ENCODE results near the gene INS. TPM values are rescaled to one million over a fixed set of nuclear protein-coding genes. Genes with fewer than 3 reads are reported as not detected.

INS gene
- total RNA-seq, 1 donor from 2014 or later = not detected

DNA sequence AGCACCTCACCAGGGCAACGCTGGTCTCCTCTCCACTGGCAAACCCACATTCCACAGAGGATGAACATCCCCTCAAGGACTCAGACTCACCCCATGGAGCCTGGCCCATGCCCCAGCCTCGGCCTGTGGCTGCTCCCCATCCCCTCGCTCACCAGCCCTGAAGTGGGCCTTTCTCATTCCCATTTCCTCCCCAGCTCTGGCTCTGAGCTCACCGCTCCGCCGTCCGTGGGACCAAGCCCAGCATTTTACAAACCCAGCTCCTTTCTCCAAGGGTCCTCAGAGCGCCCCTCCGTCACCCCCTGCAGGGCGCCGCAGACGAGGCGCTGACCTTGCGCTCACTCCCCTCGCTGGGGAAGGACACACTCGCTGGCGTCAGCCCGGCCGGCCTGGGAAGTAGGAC, 15.0 kb downstream of the INS start:
- TF ChIP-seq, protein P1, sequence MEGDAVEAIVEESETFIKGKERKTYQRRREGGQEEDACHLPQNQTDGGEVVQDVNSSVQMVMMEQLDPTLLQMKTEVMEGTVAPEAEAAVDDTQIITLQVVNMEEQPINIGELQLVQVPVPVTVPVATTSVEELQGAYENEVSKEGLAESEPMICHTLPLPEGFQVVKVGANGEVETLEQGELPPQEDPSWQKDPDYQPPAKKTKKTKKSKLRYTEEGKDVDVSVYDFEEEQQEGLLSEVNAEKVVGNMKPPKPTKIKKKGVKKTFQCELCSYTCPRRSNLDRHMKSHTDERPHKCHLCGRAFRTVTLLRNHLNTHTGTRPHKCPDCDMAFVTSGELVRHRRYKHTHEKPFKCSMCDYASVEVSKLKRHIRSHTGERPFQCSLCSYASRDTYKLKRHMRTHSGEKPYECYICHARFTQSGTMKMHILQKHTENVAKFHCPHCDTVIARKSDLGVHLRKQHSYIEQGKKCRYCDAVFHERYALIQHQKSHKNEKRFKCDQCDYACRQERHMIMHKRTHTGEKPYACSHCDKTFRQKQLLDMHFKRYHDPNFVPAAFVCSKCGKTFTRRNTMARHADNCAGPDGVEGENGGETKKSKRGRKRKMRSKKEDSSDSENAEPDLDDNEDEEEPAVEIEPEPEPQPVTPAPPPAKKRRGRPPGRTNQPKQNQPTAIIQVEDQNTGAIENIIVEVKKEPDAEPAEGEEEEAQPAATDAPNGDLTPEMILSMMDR (IDR thresholded peaks at IDR 0.05; ENCODE audit: borderline replicate concordance) = no peak
- no peak overlapping the region for H3K27ac ChIP-seq (replicated peaks)
- H3K9me3 ChIP-seq (replicated peaks) = no peaks in the 10 kb centered on the region
- H3K4me1 ChIP-seq = peaks cover 12% of the 10 kb centered on the region
- peaks cover 100% of the 10 kb centered on the region for H3K27me3 ChIP-seq (ENCODE audit: low read depth)
- H3K36me3 ChIP-seq = no peaks in the 10 kb centered on the region
- intact Hi-C loops (cut with micrococcal nuclease) = no loop called here
- H3K4me3 ChIP-seq = no peak overlapping the region
- DNase-seq = no peak

DNA sequence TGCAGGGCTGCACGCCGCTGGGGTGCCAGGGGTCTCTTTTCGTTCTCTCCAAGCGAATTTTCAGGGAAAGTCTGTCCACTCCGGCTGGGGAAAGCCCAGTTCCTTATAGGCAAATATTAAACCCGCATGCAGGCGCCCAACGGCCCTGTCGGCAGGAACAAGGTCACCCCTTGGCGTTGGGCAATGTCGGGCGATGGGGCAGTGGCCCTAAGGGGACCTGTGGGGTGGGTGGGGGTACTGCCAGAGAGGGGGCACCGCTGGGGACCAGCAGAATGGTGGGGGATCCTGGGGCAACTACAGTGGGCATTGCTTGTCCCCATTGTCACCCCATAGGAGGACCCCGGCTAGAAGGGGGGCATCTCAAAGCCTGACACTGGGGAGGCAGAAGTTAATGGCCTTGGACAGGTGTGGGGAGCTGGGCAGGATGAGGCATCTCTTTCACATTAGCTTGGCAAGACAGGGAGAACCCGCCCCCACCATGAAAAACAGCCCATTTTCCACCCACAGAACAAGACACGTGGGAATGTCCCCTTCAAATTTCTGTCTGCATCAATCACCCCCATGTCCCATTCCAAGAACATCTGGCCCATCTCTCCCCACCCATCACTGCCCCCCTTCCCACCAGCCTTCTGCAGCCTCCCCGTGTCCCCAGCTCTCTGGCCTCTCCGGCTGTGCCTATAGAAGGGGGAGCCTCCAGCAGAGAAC, 16.3 kb downstream of the INS start:
- TF ChIP-seq, protein P1 (IDR thresholded peaks at IDR 0.05; ENCODE audit: borderline replicate concordance) = no peak
- H3K27me3 ChIP-seq (ENCODE audit: low read depth) = peaks cover 100% of the 10 kb centered on the region
- intact Hi-C loops (cut with micrococcal nuclease) = no loop called here
- peaks cover 26% of the 10 kb centered on the region for H3K4me1 ChIP-seq
- no peaks in the 10 kb centered on the region for H3K9me3 ChIP-seq (replicated peaks)
- H3K4me3 ChIP-seq = peak overlapping the region; percentile 50
- no peaks in the 10 kb centered on the region for H3K36me3 ChIP-seq
- H3K27ac ChIP-seq (replicated peaks) = no peak overlapping the region
- no peak for DNase-seq

DNA sequence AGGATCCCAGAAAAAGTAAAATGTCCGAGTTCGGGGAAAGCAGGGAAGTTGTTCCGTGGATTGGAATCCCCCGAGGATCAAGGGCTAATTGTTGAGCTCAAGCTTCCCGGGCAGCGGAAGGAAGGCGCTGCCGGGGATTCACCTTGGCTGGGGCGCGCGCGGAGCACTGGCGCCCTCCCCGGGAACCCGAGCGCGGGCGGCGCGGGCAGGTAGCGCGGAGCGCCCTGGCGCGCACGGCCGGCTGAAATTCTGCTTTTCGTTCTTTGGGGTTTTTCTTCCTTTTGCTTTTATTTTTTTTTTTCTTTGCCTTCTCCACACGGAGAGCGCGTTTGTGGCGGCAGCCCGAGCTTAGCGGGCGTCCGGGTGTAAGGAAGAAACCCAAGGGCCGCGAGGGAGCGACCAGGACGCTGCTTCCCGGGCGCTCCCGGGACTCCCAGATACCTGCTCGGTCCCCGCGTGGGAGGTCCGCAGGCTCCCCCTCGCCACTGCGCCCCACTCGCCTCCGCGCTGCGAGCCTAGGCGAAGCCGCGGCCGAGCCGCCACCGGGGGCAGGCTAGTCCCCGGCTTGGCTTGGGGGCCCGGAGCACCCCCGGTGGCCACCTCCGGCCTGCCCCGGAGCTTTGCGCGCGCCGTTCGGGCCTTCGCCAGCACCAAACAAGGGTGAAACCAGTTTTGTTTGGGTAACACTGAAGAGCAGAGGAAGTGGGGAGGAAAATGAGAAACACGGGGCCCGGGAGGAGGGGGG, 17.0 kb downstream of the INS start:
- no peak overlapping the region for H3K27ac ChIP-seq (replicated peaks)
- DNase-seq = no peak
- peaks cover 99% of the 10 kb centered on the region for H3K27me3 ChIP-seq (ENCODE audit: low read depth)
- H3K4me3 ChIP-seq = peak overlapping the region; percentile 50
- TF ChIP-seq, protein P1 (IDR thresholded peaks at IDR 0.05; ENCODE audit: borderline replicate concordance) = peak; percentile 29
- no peaks in the 10 kb centered on the region for H3K9me3 ChIP-seq (replicated peaks)
- intact Hi-C loops (cut with micrococcal nuclease) = no loop called here
- peaks cover 28% of the 10 kb centered on the region for H3K4me1 ChIP-seq
- H3K36me3 ChIP-seq = no peaks in the 10 kb centered on the region

DNA sequence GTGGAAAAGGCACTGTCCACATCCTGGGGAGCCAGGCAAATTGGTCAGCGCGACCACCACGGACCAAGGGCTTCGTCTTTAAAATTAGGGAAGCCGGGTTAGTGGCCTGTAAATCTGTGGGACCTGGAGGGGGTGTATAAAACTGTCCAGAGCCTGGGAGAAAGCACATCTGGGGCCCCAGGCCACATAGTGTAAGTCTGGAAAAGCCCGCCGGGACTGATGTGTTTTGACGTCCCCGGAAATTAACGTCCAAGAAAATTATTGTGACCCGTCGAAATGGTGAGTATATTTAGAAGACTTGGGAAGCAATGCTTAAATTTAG, 17.6 kb downstream of the INS start:
- intact Hi-C loops (cut with micrococcal nuclease) = no loop called here
- TF ChIP-seq, protein P1 (IDR thresholded peaks at IDR 0.05; ENCODE audit: borderline replicate concordance) = no peak
- H3K27ac ChIP-seq (replicated peaks) = no peak overlapping the region
- peaks cover 28% of the 10 kb centered on the region for H3K4me1 ChIP-seq
- no peaks in the 10 kb centered on the region for H3K9me3 ChIP-seq (replicated peaks)
- H3K4me3 ChIP-seq = peak overlapping the region; percentile 50
- no peak for DNase-seq
- H3K27me3 ChIP-seq (ENCODE audit: low read depth) = peaks cover 99% of the 10 kb centered on the region
- no peaks in the 10 kb centered on the region for H3K36me3 ChIP-seq

DNA sequence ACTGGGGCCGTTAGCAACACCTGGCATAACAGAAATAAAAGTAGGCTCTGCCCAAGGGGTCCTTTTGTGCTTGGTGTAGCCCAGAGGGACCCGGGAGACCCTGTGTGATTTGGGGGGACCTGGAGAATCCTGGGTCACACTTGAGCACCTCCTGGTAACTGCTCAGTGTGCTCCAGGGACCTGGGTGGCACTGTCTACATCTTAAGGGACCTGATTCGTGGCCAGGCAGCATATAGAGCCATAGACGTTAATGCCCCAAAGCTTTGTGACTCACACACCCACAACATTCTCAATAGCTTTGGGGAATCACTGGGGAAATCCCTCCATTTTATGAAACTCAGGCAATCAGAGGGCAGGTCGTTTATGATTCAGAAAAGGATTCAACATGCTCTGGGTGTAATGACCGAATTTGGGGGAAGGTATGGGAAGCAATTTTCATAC, 18.2 kb downstream of the INS start:
- H3K4me1 ChIP-seq = peaks cover 29% of the 10 kb centered on the region
- intact Hi-C loops (cut with micrococcal nuclease) = no loop called here
- no peaks in the 10 kb centered on the region for H3K9me3 ChIP-seq (replicated peaks)
- H3K4me3 ChIP-seq = no peak overlapping the region
- H3K36me3 ChIP-seq = no peaks in the 10 kb centered on the region
- DNase-seq = no peak
- H3K27me3 ChIP-seq (ENCODE audit: low read depth) = peaks cover 97% of the 10 kb centered on the region
- TF ChIP-seq, protein P1 (IDR thresholded peaks at IDR 0.05; ENCODE audit: borderline replicate concordance) = no peak
- no peak overlapping the region for H3K27ac ChIP-seq (replicated peaks)

Measured in left ventricle myocardium inferior (tissue), 1 donor.